Panc1 (cell line): Measurements from ENCODE around the gene ORC5.

Experiments used
- CTCF ChIP-seq: fragments of 450-650 bp; IDR thresholded peaks from 2 replicates; pipeline ENCODE4 v1.5.1; 2017; ENCODE audit warnings: mild to moderate bottlenecking
- POLR2AphosphoS5 ChIP-seq: IDR thresholded peaks from 2 replicates; pipeline ENCODE4 v1.6.1; 2012; ENCODE audit warnings: mild to moderate bottlenecking, low read depth, low read length, moderate library complexity
- REST ChIP-seq, 2 experiments: IDR thresholded peaks; 2 replicates each; pipeline ENCODE4 v1.6.1; 2011 to 2012; ENCODE audit warnings: low read depth in 2 of 2, control low read depth in 1 of 2, low read length in 1 of 2, mild to moderate bottlenecking in 1 of 2, moderate library complexity in 1 of 2; ENCODE audit not compliant: insufficient read depth in 1 of 2
- SIN3A ChIP-seq: IDR thresholded peaks from 2 replicates; pipeline ENCODE4 v1.6.1; 2012; ENCODE audit warnings: low read depth, mild to moderate bottlenecking, low read length, moderate library complexity, borderline replicate concordance; ENCODE audit not compliant: insufficient read depth

GRCh38 chr7:104225451-104225850, 17.6 kb upstream of the ORC5 start:
- TF ChIP-seq CTCF = no peak
- no peak for TF ChIP-seq SIN3A
- TF ChIP-seq REST (IDR thresholded peaks at IDR 0.05; ENCODE audit: insufficient read depth in 1 of 2, low read depth in 2 of 2, low read length in 1 of 2) = no peak
- no peak for TF ChIP-seq POLR2AphosphoS5
